ENCODE results near the gene CYB5A.

GRCh38 chr18:74259347-74259746 is 32.4 kb downstream of the CYB5A start:
- TF ChIP-seq CTCF (IDR thresholded peaks at IDR 0.05; ENCODE audit: low read depth, low read length) (no peak), EZH2phosphoT487 (IDR thresholded peaks at IDR 0.05; ENCODE audit: low read depth) (no peak)

All from OCI-LY3 (cell line).